HG02798 (cell line): Measurements from ENCODE around the gene SMAD1.
A peak's percentile ranks its signal among the peaks of the same experiment; 100 is the strongest.
"Not testable (repeated sequence)": the region's sequence is repeated elsewhere in the genome, so short reads cannot be mapped to it uniquely, and the experiment has no call there.

Experiments used
- ATAC-seq: cut with Tn5 transposase; IDR thresholded peaks from one replicate; pipeline ENCODE4 v1.9.1; 2021; ENCODE audit warnings: mild to moderate bottlenecking; ENCODE audit not compliant: unreplicated experiment, poor library complexity

Gene SMAD1

DNA sequence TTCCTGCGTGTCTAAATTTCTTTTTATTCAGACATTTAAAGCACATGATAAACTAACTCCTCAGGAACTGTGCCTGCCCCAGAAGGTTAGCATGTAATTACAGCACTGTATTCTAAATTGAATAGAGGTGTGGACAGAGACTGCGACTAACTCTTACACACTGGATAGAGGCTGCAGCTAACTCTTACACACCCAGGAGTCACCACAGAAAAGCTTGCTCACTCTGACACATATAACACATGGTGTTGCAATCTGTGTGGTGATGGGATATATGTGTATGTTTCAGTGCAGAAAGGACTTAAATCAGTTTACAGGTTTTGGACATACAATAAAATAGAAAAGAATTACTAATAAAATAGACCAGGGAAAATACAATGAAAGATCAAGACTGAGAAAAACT lies 41.5 kb downstream of the SMAD1 start:
- no peak for ATAC-seq

DNA sequence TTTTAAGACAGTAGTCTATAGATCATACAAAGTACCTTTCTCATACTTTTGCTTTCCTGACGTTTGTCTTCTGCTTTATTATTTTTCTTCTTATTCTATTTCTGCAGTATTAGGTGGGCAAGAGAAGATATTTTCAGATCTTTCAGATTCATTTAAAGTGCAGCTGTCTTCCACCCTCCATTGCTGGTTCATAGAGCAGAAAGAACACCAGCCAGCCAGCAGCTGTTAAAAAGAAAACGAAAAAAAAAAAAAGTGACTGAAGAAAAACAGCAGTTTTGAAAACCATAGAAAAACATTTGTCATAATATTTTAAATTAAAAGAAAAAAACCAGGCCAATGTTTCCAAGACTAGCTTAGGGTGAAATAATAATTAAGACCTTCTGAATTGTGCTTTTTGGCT lies 42.9 kb downstream of the SMAD1 start:
- peak; percentile 52 for ATAC-seq

DNA sequence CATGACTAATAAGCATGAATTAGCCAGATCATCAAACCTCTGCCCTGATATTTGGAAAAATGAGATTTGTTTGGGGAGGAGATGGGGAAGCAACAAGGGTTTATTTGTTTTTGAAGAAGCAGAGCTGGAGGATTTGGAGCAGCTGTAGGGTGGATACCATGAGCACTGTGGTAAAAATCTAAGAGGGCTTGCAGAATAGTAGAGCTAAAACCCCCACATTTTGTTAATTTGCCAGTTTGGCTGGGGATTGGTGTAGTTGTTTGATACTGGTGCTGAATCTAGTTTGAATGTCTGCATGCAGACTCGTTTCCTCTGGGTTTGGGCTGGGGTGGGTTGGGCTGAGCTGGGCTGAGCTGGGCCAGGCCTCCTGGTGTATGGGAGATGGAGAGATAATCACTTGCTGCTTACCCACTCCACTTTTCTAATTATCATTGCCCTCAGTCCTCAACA lies 43.7 kb downstream of the SMAD1 start:
- no peak for ATAC-seq

DNA sequence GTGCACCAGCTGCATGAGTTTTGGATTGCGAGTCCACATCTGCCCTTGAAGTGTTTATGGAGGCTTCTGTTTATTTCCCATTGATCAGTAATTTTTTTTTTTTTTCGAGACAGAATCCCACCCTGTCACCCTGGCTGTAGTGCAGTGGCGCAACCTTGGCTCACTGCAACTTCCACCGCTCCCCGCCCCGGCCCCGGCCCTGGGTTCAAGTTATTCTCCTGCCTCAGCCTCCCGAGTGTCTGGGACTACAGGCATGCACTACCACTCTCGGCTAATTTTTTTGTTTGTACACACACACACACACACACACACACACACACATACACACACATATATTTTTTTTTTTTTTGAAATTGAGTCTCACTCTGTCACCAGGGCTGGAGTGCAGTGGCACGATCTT lies 46.1 kb downstream of the SMAD1 start:
- no peak for ATAC-seq

DNA sequence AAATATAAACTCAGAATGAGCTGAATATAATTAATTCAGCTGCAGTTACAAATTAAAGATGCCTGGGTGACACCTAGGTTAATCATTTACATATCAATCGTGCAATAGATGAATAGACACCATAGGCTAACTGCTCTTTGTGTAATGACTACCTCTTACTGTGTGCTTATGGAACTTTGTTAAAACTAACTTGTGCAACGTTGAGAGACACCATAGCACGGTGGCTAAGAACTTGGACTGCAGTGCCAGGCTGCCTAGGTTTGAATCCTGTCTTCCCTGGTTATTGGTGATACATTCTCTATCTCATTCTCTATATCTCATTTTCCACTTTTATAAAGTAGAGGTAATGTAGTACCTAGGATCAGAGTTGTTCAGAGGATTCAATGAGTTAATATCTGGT lies 46.9 kb downstream of the SMAD1 start:
- ATAC-seq: no peak

DNA sequence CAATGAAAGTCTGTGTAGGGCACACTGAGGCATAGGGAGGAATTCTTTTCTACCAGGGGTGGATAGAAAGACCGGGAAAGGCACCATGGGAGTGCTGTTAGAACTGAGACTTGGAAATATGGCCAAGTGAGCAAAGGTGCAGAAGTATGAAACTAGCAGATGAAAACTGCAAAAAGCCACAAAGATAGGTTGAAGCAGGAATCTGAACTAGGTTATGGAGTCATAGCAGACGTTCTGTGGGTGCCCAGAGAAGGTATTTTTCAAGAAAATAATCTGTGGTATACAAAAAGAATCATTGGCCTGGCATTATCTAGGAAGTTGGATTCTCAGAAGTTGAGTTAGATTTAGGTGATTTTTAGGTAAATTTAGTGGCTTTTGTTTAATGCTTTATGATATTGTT lies 48.5 kb downstream of the SMAD1 start:
- peak; percentile 39 for ATAC-seq

DNA sequence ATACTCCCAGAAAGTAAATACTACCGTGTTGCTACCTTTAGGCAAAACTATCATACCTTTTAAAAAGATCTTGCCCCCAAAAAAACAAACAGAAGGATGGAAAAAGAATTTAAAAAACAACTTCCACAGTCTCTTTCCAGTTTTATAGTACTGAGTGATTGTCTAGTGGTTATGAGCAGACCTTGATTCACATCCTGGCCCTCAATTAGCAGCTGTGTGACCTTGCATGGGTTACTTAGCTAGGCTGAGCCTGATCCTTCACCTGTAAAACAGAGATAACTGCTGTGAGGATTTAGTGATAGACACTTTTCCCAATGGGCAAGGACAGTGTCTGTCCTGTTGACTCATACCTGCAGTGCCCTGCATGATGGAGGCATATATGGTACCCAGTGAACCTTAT lies 49.0 kb downstream of the SMAD1 start:
- no peak for ATAC-seq

DNA sequence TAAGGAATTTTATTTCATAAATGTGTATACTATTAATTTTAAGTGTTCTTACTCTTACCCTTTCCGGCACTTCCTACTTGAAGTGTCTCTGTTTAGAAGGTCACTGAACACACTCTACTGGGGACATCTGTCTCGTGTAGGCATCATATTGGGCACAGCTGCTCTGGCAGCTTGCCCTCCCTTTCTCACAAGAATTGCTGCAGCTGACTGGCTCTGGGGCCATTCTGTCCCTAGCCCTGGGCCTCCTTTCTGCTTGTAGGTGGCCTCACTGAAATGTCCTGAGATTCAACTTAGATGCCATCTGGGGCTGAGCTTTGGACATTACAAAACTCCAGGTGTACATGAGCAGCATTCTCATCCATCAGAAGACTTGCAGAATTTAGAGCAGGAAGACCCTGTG lies 49.6 kb downstream of the SMAD1 start:
- ATAC-seq: no peak

DNA sequence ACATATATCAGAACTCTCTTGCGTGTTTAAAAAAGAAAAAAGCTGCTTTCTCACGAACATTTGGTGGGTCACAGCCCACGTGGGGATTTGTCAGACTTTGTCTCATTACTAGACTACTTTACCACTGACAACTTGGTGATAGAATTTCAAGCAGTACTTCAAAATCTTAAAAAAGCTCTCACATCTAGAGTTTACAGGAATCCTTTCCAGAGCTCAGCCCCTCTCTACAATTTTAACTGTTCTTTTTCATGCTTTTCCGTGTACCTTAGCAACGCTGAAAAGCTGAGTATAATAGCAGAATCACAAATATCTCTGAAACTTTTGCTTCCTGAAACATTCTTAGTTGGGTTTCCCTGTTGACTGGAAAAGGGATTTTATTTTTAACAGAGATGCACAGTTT lies 50.2 kb downstream of the SMAD1 start:
- no peak for ATAC-seq

DNA sequence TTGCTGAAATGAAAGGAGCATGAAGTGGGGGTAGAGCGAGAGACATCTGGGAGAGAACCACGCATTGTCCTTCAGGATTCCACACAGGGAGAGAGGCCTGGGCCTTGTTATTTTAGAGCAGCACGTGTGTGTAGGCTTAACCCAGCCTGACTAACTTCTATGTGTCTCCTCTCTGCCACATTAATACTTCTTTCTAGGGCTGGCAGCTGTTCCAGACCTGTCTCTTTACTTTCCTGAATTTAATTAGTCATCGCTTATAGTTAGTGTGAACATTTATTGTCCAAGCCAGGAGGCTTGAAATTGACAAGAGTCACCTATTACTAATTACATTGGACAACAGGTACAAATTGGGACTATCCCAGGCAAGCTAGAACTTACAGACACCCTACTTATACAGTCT lies 51.3 kb downstream of the SMAD1 start:
- no peak for ATAC-seq

DNA sequence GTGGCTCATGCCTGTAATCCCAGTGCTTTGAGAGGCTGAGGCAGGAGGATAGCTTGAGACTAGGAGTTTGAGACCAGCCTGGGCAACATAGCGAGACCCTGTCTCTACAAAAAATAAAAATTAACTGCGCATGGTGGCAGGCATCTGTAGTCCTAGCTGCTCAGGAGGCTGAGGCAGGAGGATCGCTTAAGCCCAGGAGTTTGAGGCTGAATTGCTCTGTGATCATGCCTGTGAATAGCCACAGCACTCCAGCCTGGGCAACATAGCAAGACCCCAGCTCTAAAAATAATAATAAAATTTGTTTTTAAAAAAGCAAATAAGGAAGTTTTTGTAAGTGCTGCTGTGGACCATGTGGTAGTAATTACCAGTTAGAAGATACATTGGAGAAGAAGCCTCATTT lies 51.8 kb downstream of the SMAD1 start:
- not testable (repeated sequence) for ATAC-seq

DNA sequence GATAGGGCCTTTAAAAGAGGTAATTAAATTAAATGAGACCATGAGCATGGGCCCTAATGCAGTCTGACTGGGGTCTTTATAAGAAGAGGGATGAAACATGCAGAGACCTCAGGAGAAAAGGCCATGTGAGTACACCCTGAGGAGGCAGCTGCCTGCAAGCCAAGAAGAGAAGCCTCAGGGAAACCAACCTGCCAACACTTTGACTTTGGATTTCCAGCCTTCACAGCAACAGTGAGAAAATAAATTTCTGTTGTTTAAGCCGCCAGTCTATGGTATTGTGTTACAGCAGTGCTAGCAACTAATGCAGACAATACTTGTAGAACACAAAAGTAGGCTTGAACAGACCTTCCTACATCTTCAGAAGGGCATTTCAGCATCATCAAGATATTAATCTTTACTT lies 52.3 kb downstream of the SMAD1 start:
- no peak for ATAC-seq

DNA sequence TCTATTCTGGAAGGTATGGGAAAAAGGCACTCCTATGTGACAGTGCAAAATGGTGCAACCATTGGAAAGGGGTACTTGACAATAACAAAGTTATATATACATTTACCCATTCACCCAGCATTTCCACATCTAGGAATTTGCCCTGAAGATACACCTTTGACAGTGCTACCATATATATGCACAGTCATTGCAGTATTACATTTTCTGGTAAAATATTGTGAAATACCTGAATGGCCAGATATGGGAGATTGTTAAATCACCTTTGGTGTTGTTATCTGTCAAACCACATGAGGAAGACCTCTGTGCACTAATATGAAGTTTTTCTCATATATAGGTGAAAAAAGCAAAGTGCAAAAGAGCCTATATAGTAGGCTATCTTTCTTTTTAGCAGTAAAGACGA lies 53.5 kb downstream of the SMAD1 start:
- no peak for ATAC-seq

DNA sequence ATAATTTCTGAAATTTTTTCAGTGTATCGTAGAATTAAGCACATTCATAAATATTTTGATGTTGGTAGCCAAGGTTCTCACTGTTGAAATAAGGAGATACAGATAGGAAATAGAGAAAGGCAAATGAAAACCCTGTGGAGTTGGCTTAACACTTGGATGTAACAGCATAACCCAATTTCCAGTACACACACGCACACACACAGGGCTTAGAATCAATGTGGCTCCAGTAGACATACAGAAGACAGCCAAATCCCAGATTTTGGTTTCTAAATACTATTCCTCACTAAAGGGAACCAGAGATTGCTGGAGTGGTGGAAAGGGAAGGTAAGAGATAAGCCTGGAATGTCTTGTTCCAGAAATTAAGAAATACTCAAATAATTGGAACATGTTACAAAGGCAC lies 54.4 kb downstream of the SMAD1 start:
- ATAC-seq: no peak

DNA sequence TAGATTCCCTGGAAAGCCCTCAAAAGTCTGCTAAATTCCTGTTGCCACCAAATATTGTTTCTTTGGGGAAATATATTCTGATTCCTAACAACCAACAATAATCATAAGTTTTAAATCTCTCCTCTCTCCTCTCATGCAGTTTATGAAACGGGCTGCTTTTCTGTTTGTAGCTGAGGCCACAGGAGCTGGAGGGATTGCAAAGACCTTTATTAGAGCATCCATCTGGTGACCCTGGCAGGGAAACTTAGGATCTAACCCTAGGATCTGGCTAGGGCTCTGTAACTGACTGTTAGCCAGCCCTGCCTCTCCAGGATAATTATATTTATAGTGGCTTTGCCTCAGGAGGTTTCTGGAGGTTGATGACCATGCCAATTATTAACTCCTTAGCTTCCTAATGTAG lies 56.9 kb downstream of the SMAD1 start:
- ATAC-seq: no peak

DNA sequence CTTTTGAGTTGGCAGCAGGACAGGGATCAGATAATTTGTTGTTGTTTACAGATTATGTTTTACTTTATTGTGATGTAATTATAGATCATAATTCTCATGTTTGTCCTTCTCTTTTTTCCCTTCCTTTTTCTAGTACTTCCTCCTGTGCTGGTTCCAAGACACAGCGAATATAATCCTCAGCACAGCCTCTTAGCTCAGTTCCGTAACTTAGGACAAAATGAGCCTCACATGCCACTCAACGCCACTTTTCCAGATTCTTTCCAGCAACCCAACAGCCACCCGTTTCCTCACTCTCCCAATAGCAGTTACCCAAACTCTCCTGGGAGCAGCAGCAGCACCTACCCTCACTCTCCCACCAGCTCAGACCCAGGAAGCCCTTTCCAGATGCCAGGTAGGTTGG lies 58.0 kb downstream of the SMAD1 start:
- no peak for ATAC-seq

DNA sequence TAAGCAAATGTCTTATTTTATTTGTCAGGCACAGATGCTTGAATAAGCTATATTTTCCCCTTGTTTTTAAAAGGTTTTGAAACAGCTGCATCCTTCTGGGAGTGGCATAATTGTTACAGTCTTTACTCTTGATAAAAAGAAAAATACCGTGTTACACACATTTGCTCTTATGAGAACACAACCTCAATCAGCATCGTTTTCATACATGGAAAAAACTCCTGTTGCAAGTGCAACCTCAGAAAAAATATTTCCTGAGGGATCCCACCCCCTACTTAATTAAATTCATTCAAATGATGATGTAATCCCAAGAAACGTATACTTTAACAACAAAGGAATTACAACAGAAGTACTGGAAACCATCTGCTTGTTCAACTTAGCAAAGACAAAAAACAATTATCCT lies 58.6 kb downstream of the SMAD1 start:
- no peak for ATAC-seq

DNA sequence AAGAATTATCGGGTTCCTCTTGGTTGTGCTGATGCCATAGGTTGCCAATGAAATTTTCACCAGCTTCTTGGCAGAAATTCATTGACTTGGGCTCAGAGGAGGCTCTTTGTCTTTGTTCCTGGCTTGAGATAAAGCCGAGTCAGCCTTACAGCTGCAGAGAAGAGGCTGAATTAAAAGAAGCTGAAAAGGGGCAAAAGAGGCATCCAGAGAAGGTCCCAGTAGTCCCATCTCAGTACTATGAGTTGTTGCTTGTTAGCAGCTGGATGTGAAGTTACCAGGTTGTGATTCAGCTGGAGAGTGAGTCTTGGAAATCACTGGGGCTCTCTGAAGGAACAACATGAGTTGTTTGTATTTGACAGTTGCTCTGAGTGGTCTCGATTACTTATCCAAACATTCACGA lies 59.7 kb downstream of the SMAD1 start:
- ATAC-seq: no peak

DNA sequence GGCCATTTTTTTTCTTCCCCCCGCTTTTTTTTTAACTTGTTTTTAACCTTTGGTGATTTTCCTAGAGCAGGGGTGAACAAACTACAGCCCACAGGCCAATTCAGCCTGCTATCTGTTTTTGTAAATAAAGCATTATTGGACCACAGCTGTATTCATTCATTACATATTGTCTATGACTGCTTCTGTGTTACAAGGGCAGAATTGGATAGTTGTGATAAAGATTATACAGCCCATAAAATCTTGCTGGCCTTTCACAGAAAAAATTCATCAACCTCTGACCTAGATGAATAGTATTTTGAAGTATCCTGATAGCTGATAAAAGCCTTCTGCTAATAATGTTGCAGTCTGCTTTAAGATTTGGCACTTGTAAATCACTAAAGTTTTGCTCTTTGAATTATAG lies 63.4 kb downstream of the SMAD1 start:
- ATAC-seq: no peak

DNA sequence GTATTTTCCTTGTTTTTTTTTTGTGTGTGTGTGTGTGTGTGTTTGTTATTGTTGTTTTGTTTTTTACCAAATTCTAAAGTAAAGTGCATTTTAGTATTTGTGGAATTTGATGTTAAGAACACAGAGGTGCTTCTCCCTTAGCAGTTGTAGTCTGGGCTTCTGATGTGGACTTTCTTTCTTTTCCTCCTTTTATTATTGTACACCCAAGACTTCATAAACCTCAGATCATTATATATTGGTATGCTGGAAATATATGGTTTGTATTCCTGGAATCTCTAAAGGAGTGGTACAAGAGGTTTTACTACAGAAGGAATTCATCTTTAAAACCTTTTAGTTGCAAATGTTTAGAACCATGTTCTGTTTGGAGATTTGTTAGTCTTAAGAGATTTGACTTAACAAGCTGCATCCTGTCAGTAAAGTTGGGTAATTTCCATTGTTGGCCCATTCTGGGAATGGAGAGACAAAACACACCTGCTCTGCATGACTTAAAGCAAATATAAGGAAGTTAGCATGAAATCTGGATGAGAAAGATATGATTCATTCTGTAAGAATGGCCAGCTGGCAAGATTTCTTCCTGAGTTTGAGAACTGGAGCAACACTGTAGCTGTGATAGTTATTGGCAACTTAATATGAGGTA lies 64.0 kb downstream of the SMAD1 start:
- ATAC-seq: no peak

DNA sequence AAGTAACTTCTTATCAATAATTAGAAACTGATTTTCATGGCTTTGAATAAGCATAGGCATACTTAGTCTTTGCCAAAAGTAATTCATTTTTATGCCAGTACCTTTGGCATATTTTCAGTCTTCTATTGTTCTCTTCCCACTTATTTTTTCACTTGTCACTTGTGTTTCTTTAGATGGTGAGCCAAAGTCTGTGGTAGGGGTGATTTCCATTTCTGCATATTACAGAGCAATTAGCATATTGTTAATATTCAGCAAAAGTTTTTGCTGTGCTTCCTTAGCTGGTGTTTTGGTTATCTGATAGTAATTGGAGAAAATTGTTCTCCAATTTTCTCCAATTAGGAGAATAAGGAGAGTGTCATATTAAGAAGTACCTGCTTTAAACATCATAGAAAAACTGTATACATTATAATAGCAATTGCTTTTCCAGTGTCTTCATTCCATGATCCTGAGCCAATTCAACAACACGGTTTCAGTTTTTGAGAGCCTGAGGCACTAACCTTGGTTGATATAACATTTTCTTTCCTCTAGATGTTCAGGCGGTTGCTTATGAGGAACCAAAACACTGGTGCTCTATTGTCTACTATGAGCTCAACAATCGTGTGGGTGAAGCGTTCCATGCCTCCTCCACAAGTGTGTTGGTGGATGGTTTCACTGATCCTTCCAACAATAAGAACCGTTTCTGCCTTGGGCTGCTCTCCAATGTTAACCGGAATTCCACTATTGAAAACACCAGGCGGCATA lies 64.7 kb downstream of the SMAD1 start:
- ATAC-seq: no peak

DNA sequence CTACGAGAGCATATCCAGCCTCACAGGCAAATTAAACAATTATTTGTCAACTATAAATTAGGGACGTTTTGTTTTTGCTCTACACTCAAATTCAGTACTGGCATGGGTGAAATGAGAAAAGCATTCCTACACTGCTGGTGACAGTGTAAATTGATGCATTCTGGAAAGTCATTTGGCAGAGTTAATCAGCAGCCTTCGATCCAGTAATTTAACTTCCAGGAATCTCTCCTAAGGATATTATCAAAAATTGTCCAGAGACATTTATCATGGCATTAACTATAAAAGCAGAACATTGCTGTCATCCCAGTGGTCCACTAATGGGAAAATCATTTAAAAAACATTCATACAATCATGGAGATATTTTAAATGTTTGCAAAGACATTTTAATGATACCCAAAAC lies 70.0 kb downstream of the SMAD1 start:
- ATAC-seq: no peak
